IMR-90 (cell line): ENCODE results near the gene DEFB124. TPM values are rescaled to one million over a fixed set of nuclear protein-coding genes. Genes with fewer than 3 reads are reported as not detected.

Experiments
- ATAC-seq: fragments of 200-7000 bp; cut with Tn5 transposase; 2 replicates; pipeline ENCODE4 v1.9.1; 2020; ENCODE audit warnings: low read depth, mild to moderate bottlenecking, moderate library complexity
- BruUV-seq: library from RNA; stranded (reverse); fragments of 400-500 nt; replicated peaks from 2 replicates; lab custom pipeline; 2021; lab: Mats Ljungman, UMichigan
- CTCF ChIA-PET: fragments of 300-600 bp; formaldehyde crosslinking; extraction: SDS; loops from one replicate; lab custom pipeline; 2021; ENCODE audit warnings: antibody characterized with exemption; lab: Yijun Ruan, JAX
- POLR2A ChIA-PET: fragments of 300-600 bp; sonication (Branson Sonifier 250); formaldehyde crosslinking; loops from one replicate; lab custom pipeline; 2022; ENCODE audit warnings: antibody characterized with exemption; ENCODE audit not compliant: unreplicated experiment; lab: Charles Lee
- DNase-seq: peaks from one replicate; pipeline ENCODE4 v3.0.0; 2013
- H2AFZ ChIP-seq: replicated peaks from 2 replicates; pipeline ENCODE3; 2013; ENCODE audit warnings: low read length, mild to moderate bottlenecking; ENCODE audit not compliant: poor library complexity
- H2AK5ac ChIP-seq: 2 replicates; pipeline ENCODE4 v1.6.1; 2013; ENCODE audit warnings: low read depth, low read length, inconsistent platforms
- H2AK9ac ChIP-seq: replicated peaks from 2 replicates; pipeline ENCODE3; 2013; ENCODE audit warnings: mild to moderate bottlenecking, low read depth, low read length, moderate library complexity; ENCODE audit not compliant: poor library complexity
- H2BK120ac ChIP-seq: 2 replicates; pipeline ENCODE4 v1.6.1; 2013; ENCODE audit warnings: low read depth, low read length, inconsistent platforms
- H2BK15ac ChIP-seq: 3 replicates; pipeline ENCODE4 v1.6.1; 2013; ENCODE audit warnings: low read depth, low read length, inconsistent platforms
- H2BK20ac ChIP-seq: 2 replicates; pipeline ENCODE4 v1.6.1; 2013; ENCODE audit warnings: low read depth, mild to moderate bottlenecking, inconsistent platforms, low read length, moderate library complexity
- H2BK5ac ChIP-seq: 2 replicates; pipeline ENCODE4 v1.6.1; 2013; ENCODE audit warnings: mild to moderate bottlenecking, low read depth, low read length, inconsistent platforms; ENCODE audit not compliant: poor library complexity, severe bottlenecking
- H3K14ac ChIP-seq: replicated peaks from 2 replicates; pipeline ENCODE4 v1.6.1; 2013; ENCODE audit warnings: low read depth, low read length, inconsistent platforms
- H3K18ac ChIP-seq: 2 replicates; pipeline ENCODE4 v1.6.1; 2013; ENCODE audit warnings: low read depth, low read length, control low read depth
- H3K23ac ChIP-seq: 2 replicates; pipeline ENCODE4 v1.6.1; 2013; ENCODE audit warnings: low read depth, low read length, inconsistent platforms
- H3K27ac ChIP-seq: 2 replicates; pipeline ENCODE4 v1.5.1; 2013; ENCODE audit warnings: mild to moderate bottlenecking, control low read depth, low read length; ENCODE audit not compliant: insufficient read depth
- H3K27me3 ChIP-seq: 2 replicates; pipeline ENCODE4 v1.6.1; 2013; ENCODE audit warnings: low read length; ENCODE audit not compliant: control insufficient read depth, insufficient read depth
- H3K36me3 ChIP-seq: 2 replicates; pipeline ENCODE4 v1.6.1; 2013; ENCODE audit warnings: low read length, mixed read lengths; ENCODE audit not compliant: control insufficient read depth, insufficient read depth
- H3K4ac ChIP-seq: 2 replicates; pipeline ENCODE4 v1.6.1; 2013; ENCODE audit warnings: low read depth, low read length, inconsistent platforms
- H3K4me1 ChIP-seq: 2 replicates; pipeline ENCODE4 v1.6.1; 2013; ENCODE audit warnings: low read length, mixed read lengths; ENCODE audit not compliant: control insufficient read depth, insufficient read depth
- H3K4me2 ChIP-seq: 2 replicates; pipeline ENCODE4 v1.6.1; 2013; ENCODE audit warnings: low read depth, mild to moderate bottlenecking, control low read depth, low read length, moderate library complexity
- H3K4me3 ChIP-seq: 2 replicates; pipeline ENCODE4 v1.5.1; 2013; ENCODE audit warnings: low read depth, mild to moderate bottlenecking, control low read depth, low read length, moderate library complexity; ENCODE audit not compliant: insufficient read depth
- H3K56ac ChIP-seq: 2 replicates; pipeline ENCODE4 v1.6.1; 2013; ENCODE audit warnings: low read length, inconsistent platforms; ENCODE audit not compliant: insufficient read depth; ENCODE audit errors: extremely low read depth
- H3K79me1 ChIP-seq, 2 experiments: 2 replicates each; pipeline ENCODE4 v1.6.1; 2013; ENCODE audit warnings: low read length in 2 of 2, inconsistent platforms in 1 of 2, low read depth in 1 of 2
- H3K9ac ChIP-seq: 2 replicates; pipeline ENCODE4 v1.6.1; 2013; ENCODE audit warnings: low read depth, low read length, control low read depth
- H3K9me1 ChIP-seq: 2 replicates; pipeline ENCODE4 v1.6.1; 2013; ENCODE audit warnings: low read length, inconsistent platforms; ENCODE audit not compliant: insufficient read depth
- H3K9me3 ChIP-seq: 2 replicates; pipeline ENCODE4 v1.6.1; 2013; ENCODE audit warnings: low read length; ENCODE audit not compliant: control insufficient read depth, insufficient read depth
- H4K20me1 ChIP-seq: 2 replicates; pipeline ENCODE4 v1.6.1; 2013; ENCODE audit warnings: low read length, inconsistent platforms; ENCODE audit not compliant: insufficient read depth
- H4K5ac ChIP-seq: 2 replicates; pipeline ENCODE4 v1.6.1; 2013; ENCODE audit warnings: mild to moderate bottlenecking, low read depth, low read length, control low read depth
- H4K8ac ChIP-seq, 2 experiments: 2 replicates each; pipeline ENCODE4 v1.6.1; 2013; ENCODE audit warnings: low read depth in 2 of 2, low read length in 2 of 2, control low read depth in 1 of 2, inconsistent platforms in 1 of 2
- H4K91ac ChIP-seq: 2 replicates; pipeline ENCODE4 v1.6.1; 2013; ENCODE audit warnings: low read depth, low read length, inconsistent platforms; ENCODE audit not compliant: insufficient read depth
- BHLHE40 ChIP-seq: fragments of 150-350 bp; IDR thresholded peaks from 2 replicates; pipeline ENCODE4 v1.6.1; 2016; ENCODE audit warnings: mild to moderate bottlenecking, low read depth, low read length
- CEBPB ChIP-seq: IDR thresholded peaks from 2 replicates; pipeline ENCODE4 v1.6.1; 2012; ENCODE audit warnings: low read depth, low read length, improper control_type of control experiment
- CHD1 ChIP-seq: IDR thresholded peaks from 2 replicates; pipeline ENCODE4 v1.6.1; 2012; ENCODE audit warnings: low read depth, low read length, improper control_type of control experiment
- FOS ChIP-seq: fragments of 150-350 bp; IDR thresholded peaks from 2 replicates; pipeline ENCODE4 v1.6.1; 2016; ENCODE audit warnings: low read depth, low read length
- MAZ ChIP-seq: IDR thresholded peaks from 2 replicates; pipeline ENCODE4 v1.6.1; 2012; ENCODE audit warnings: low read depth, mild to moderate bottlenecking, low read length, improper control_type of control experiment, moderate library complexity, borderline replicate concordance
- MXI1 ChIP-seq: IDR thresholded peaks from 2 replicates; pipeline ENCODE4 v1.6.1; 2012; ENCODE audit warnings: low read depth, mild to moderate bottlenecking, low read length, moderate library complexity, borderline replicate concordance
- NFE2L2 ChIP-seq: fragments of 150-350 bp; IDR thresholded peaks from 2 replicates; pipeline ENCODE4 v1.6.1; 2016; ENCODE audit warnings: low read depth, mild to moderate bottlenecking, low read length
- POLR2A ChIP-seq: IDR thresholded peaks from 2 replicates; pipeline ENCODE4 v1.6.1; 2012; ENCODE audit warnings: mild to moderate bottlenecking, low read depth, low read length
- RAD21 ChIP-seq: IDR thresholded peaks from 2 replicates; pipeline ENCODE4 v1.6.1; 2012; ENCODE audit warnings: low read length, improper control_type of control experiment
- RFX5 ChIP-seq: IDR thresholded peaks from 2 replicates; pipeline ENCODE4 v1.8.0; 2012; ENCODE audit warnings: low read depth, mild to moderate bottlenecking, low read length, moderate library complexity
- WGBS, 2 experiments: methylation state at CpG; one replicate each; pipeline versions ENCODE4 v1.1.5 to v1.1.7; 2013; ENCODE audit warnings: missing lambda C conversion rate in 2 of 2; ENCODE audit not compliant: insufficient read length in 1 of 2; ENCODE audit errors: extremely low coverage in 2 of 2; 5-methylcytosine and 5-hydroxymethylcytosine counted together
- dilution Hi-C: fragments of 300-500 bp; cut with HindIII; formaldehyde crosslinking; loops from one replicate; pipeline ENCODE4 v1.14.3; 2018; ENCODE audit warnings: low sequenced_read_pairs; ENCODE audit not compliant: unreplicated experiment
- in situ Hi-C: fragments of 300-500 bp; cut with MboI; formaldehyde crosslinking; loops from 3 replicates; pipeline ENCODE4 v1.14.3; 2019; ENCODE audit warnings: low sequenced_read_pairs, inconsistent platforms, mixed read lengths
- intact Hi-C: fragments of 100-400 bp; cut with micrococcal nuclease; formaldehyde crosslinking; loops from 2 replicates; pipeline ENCODE4 v1.10.0; 2022
- polyA plus RNA-seq, 3 experiments: library from polyadenylated mRNA; depleted of rRNA; stranded (reverse); fragments of >200 nt; gene quantifications; 2 replicates each; pipeline ENCODE4 v1.2.3, GENCODE V29; 2012; ENCODE audit warnings: low replicate concordance in 1 of 3
- total RNA-seq: library from RNA; depleted of rRNA; stranded (reverse); fragments of >200 nt; gene quantifications from 2 replicates; pipeline ENCODE4 v1.2.3, GENCODE V29; 2012
- TF ChIP-seq, protein P1 (sequence below): fragments of 150-350 bp; IDR thresholded peaks from 2 replicates; pipeline ENCODE4 v1.6.1; 2017; ENCODE audit warnings: mild to moderate bottlenecking, antibody characterized with exemption, low read length, low read depth
- TF ChIP-seq, protein P2 (sequence below): conservative IDR thresholded peaks from 2 replicates; pipeline ENCODE4 v1.5.1; 2012; ENCODE audit warnings: mild to moderate bottlenecking, low read depth, low read length, improper control_type of control experiment

Gene DEFB124
- total and polyA plus RNA-seq, 2 of the 4 experiments (the other 2 are of a cell fraction): not detected

DNA sequence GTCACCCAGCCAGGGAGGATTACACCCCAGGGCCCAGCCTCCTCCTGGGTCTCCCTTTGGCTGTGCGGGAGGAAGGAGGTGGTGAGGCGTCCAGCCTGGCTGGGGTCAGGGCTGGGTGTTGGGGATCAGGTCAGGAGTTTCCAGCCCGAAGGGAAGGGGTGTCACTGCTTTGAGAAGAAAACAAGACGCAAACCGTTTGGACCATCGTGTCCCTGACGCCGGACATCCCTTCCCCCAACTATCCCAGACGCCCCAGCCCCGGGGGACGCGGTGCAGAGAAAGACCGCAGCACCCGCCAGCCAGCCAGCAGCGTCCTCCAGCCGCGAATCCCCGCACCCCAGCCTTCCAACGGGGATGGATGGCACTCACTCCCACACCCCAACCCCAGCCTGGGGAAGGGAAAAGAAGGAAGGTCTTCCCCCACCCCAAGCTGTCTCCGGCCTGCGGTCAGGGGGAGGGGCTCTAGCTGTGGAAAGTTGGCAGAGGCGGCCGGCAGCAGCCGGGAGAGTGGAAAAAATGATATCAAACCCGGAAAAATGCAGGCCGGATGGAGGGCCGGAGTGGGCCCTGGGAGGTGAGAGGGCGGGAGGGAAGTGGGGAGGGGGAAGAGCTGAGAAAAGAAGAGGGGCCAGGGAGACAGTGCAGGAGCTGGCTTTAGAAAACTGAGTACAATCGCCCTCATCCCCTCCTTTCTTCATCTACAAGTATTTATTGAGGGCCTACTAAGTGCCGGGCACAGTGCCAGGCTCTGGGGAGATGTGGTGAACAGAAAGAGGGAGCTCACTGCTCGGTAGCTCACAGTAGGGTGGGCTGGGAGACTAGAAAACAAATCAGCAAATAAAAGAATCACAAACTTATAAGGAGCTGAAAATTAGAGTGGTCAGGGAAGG is 10.8 kb upstream of the DEFB124 start:
- H3K4me2 ChIP-seq: peak overlapping the region; percentile 78
- no peak overlapping the region for H3K27ac ChIP-seq
- H4K5ac ChIP-seq: no peak overlapping the region; the same call in 1 of the 2 replicates
- H3K9me1 ChIP-seq: no peaks in the 10 kb centered on the region
- H3K18ac ChIP-seq: no peak overlapping the region; the same call in 1 of the 2 replicates
- WGBS, 2 experiments: 10% methylated on average over 2 of the region's 31 CpGs; no CpG with 5 or more reads in 1 of the 2 experiments
- H2AK5ac ChIP-seq: no peak overlapping the region
- TF ChIP-seq RAD21: no peak
- TF ChIP-seq NFE2L2: no peak
- TF ChIP-seq CEBPB: no peak
- TF ChIP-seq MAZ: no peak
- TF ChIP-seq FOS: no peak
- TF ChIP-seq POLR2A: no peak
- TF ChIP-seq MXI1: no peak
- TF ChIP-seq RFX5: no peak
- TF ChIP-seq, protein P1, sequence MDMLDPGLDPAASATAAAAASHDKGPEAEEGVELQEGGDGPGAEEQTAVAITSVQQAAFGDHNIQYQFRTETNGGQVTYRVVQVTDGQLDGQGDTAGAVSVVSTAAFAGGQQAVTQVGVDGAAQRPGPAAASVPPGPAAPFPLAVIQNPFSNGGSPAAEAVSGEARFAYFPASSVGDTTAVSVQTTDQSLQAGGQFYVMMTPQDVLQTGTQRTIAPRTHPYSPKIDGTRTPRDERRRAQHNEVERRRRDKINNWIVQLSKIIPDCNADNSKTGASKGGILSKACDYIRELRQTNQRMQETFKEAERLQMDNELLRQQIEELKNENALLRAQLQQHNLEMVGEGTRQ: no peak
- TF ChIP-seq, protein P2, sequence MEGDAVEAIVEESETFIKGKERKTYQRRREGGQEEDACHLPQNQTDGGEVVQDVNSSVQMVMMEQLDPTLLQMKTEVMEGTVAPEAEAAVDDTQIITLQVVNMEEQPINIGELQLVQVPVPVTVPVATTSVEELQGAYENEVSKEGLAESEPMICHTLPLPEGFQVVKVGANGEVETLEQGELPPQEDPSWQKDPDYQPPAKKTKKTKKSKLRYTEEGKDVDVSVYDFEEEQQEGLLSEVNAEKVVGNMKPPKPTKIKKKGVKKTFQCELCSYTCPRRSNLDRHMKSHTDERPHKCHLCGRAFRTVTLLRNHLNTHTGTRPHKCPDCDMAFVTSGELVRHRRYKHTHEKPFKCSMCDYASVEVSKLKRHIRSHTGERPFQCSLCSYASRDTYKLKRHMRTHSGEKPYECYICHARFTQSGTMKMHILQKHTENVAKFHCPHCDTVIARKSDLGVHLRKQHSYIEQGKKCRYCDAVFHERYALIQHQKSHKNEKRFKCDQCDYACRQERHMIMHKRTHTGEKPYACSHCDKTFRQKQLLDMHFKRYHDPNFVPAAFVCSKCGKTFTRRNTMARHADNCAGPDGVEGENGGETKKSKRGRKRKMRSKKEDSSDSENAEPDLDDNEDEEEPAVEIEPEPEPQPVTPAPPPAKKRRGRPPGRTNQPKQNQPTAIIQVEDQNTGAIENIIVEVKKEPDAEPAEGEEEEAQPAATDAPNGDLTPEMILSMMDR: no peak
- no peak for TF ChIP-seq CHD1
- no peak for TF ChIP-seq BHLHE40
- no peaks in the 10 kb centered on the region for H3K79me1 ChIP-seq
- H4K8ac ChIP-seq: peak overlapping the region; percentile 26 to 53; a peak in 1 of 4 replicates
- no peak overlapping the region; the same call in 1 of the 2 replicates for H3K4me3 ChIP-seq
- no peaks in the 10 kb centered on the region for H3K9me3 ChIP-seq
- no peak overlapping the region for H2BK15ac ChIP-seq
- H4K91ac ChIP-seq: no peak overlapping the region
- H2AK9ac ChIP-seq: no peak overlapping the region
- H2AFZ ChIP-seq: peak overlapping the region; percentile 75
- ChIA-PET POLR2A (no interaction called here), CTCF (interaction anchor here (0.9 to 1.0 kb wide), 2 partner anchors 17 to 25 kb away, joined by 3 read pairs; no protein-coding TSS in a partner anchor)
- ATAC-seq (peak; percentile 86), DNase-seq (peak; percentile 8)
- H3K4me1 ChIP-seq: no peaks in the 10 kb centered on the region
- dilution Hi-C loops (no loop called here), intact Hi-C loops (no loop called here), in situ Hi-C loops (no loop called here)
- no peak overlapping the region for H3K23ac ChIP-seq
- no peak overlapping the region for H2BK5ac ChIP-seq
- H2BK20ac ChIP-seq: no peak overlapping the region
- no peak overlapping the region for H3K9ac ChIP-seq
- no TSS peak for BruUV-seq
- no peak overlapping the region for H3K14ac ChIP-seq
- no peak overlapping the region for H2BK120ac ChIP-seq
- H3K27me3 ChIP-seq: peaks cover 13% of the 10 kb centered on the region
- H4K20me1 ChIP-seq: no peaks in the 10 kb centered on the region
- H3K4ac ChIP-seq: no peak overlapping the region
- H3K56ac ChIP-seq: no peak overlapping the region
- no peaks in the 10 kb centered on the region for H3K36me3 ChIP-seq
